ENCODE data around the gene ASMT.
"Not testable (repeated sequence)": the region's sequence is repeated elsewhere in the genome, so short reads cannot be mapped to it uniquely, and the experiment has no call there.

Gene ASMT

DNA sequence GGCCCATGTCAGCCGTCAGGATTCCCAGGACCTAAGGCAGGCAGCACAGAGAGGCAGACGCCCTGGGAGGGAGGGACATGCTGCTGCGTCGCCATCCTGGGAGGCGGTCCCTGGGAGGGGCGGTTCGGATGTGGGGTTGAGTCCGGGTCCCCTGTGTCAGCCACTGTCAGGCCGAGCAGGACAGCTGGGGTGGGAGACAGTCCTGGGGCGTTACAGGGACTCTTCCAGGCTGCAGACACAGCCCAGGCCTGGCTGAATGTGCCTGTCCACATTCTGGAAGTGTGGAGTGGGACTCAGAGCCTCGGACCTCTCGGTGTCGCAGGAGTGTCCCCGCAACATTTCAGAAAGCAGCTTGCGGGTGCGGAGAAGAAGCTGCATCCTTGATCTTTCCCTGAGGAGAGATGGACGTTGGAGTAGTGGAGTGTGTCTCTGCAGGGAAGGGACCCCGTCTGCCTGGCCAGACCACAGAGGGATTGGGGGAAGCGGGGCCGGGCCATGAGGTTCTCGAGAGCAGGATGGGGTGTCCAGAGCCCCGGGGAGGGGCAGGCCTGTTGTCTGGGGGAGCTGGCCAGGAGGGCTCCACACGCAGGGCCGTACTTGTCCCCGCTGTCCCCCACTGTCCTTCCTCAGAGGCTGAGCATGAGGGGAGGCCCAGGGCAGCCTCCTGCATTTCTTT is 17.4 kb upstream of the ASMT start:
- no peak for DNase-seq (ENCODE audit: low spot score)

DNA sequence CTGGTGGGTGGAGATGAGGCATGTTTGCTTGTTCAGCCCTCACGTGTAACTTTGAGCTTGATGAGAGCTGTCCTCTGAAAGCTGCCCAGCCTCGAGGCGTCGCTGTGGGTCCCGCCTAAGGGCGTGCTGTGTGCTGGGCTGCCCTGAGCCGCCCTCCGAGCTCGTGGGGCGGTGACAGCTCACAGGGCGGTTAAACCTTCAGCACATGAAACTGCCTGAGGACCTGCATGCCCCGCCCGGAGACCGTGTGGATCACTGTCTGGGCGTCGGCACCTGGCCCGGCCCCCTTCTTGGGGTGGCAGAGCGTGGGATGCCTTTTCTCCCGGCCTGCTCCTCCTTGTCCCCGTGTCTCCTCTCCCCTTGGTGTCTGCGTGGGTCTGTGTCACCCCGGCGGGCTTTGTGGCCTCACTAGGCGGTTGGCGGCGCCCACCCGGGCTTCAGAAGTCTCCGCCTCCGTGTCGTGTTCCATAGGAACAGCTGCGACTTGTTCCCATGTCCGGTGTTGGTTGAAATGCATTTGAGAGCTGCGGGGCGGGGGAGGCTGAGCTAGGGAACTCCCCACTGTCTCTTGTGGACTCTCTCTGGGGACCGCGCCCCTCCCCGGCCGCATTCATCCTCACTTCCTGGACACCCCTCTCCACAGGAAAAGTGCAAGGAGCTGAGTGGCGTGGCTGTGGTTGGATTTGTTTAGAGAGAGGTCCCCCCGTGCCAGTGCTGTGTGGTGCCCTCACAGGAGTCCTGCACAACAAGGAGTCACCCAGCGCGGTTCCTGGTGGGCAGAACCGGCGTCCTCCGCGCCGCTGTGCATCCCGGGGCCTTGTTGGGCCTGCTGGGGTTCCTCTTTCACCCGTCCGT is 16.6 kb upstream of the ASMT start:
- no peak for DNase-seq (ENCODE audit: low spot score)

DNA sequence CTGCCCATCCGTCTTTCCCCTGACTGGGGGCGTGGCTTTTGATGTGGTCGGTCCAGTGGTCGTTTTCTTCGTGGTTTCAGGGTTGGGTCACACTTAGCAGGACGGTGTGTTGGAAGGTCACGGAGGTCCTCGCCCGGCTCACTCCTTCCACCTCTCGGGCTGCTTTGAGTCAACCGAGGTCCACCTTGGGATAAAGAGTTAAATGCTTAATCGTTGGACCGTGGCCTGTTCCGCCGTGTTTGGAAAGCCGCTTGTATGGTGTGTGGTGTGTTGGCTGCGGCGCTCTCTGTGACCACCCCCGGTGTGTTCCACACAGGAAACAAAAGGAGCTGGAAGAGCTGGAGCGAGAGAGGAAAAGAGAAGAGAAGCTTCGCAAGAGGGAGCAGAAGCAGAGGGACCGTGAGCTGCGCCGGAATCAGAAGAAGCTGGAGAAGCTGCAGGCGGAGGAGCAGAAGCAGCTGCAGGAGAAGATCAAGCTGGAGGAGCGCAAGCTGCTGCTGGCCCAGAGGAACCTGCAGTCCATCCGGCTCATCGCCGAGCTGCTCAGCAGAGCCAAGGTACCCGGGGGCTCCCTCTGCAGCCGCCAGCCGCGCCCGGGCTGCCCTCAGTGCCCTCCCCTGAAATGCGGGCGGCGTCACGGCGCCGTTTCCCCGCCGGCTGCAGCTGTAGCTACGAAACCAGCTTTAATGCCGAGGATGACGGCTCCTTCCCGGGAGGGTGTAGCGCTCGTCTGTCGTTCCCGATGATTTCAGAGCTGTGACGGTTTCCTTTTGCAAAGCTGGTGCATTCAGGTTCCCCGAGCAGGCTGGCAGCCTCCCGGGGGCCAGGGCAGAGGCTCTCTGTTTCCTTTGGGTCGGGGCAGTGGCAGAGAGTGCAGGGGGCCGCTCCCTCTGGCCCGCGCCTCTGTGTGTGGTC is 15.7 kb upstream of the ASMT start:
- DNase-seq (ENCODE audit: low spot score): no peak

DNA sequence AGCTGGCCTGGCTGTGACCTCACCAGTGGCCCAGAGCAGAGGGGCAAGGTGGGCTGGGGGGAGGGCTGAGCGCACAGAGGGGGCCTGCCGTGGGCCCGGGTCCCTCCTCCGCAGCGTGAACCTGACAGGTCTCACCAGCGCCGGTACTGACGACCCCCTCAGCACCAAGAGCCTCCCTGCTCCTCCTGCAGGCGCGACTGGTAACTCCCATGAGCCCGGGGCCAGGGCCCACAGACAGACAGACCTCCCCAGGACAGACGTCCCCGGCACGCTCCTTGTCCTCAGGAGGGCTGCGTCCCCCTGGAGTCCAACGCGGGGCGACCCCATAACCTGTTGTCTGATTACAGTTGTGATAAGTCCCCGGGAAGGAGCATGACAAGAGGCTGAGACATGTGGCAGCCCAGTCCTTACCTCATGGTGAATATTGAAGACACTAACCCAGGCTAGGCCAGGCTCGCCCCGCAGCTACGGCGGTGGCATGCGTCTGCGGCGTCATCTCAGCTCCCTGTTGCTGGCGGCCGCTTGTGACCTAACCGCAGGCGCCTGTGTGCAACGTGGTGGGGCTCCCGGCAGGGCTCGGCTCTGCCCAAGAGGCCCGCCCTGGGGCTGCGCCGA is 15.0 kb upstream of the ASMT start:
- no peak for DNase-seq (ENCODE audit: low spot score)

DNA sequence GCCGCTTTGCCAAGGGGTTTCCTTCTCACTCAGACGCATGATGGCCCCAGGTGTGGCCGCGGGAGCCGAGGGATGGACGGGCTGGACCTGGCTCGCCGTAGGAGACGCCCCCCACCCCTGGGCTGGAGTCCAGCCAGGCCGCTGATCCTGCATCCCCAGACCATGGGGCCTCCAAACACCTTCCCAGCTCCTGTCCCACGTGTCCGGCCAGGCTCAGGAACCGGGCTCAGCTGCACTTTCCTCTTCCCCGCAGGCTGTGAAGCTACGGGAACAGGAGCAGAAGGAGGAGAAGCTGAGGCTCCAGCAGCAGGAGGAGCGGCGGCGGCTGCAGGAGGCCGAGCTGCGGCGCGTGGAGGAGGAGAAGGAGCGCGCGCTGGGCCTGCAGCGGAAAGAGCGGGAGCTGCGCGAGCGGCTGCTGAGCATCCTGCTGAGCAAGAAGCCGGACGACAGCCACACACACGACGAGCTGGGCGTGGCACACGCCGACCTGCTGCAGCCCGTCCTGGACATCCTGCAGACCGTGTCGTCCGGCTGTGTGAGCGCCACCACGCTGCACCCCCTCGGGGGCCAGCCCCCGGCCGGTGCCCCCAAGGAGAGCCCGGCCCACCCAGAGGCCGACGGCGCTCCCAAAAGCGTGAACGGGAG is 14.3 kb upstream of the ASMT start:
- no peak for DNase-seq (ENCODE audit: low spot score)

DNA sequence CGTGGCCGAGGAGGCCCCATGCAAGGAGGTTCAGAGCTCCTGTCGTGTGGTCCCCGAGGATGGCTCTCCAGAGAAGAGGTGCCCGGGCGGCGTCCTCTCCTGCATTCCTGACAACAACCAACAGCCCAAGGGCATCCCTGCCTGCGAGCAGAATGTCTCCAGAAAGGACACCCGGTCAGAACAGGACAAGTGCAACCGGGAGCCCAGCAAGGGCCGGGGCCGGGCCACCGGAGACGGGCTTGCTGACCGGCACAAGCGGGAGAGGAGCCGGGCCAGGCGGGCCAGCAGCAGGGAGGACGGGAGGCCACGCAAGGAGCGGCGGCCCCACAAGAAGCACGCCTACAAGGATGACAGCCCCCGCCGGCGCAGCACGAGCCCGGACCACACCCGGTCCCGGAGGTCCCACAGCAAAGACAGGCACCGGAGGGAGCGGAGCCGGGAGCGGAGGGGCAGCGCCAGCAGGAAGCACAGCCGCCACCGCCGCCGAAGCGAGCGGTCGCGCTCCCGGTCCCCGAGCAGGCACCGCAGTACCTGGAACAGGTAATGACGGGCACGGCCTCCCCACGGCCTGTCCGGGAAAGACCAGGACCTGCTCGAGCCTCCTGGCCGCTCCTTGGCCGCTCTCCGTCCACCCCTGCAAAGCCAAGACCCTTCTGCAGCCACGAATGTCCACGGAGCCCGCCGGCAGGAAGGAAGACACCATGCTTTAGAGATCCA is 13.7 kb upstream of the ASMT start:
- no peak for DNase-seq (ENCODE audit: low spot score)

DNA sequence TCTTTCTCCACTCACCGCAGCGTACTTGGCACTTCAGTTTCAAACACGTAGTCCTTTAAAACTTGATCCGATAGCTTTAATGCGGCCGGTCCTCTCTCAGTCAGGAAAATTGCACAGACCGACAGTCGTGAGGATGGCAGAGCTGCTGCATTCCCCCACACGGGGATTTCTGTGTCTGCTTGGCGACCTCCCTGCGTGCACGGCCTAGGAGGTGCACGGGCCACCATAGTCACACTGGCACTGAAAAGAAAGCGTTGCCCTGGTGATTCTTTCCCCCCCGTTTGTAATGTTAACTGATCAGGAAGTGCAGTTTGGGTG is 13.1 kb upstream of the ASMT start:
- no peak for DNase-seq (ENCODE audit: low spot score)

DNA sequence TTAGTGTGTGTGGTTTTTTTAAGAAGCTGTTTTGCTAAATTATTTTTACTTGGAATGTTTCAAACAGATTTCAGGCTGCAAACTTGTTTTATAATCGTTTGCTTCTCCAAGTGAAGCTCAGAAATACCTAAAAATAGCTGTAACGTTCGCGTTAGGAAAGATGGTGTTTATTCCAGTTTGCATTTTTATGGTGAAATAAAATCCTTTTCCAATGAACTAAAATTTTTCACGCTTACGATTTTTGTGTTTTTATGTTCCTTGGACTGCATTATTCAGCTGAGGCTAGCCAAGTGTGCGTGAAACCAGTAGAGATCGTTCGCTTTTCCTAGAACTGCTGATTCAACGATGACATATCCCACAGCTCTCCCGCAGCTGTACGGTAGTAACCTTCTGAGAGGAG is 12.6 kb upstream of the ASMT start:
- no peak for DNase-seq (ENCODE audit: low spot score)

DNA sequence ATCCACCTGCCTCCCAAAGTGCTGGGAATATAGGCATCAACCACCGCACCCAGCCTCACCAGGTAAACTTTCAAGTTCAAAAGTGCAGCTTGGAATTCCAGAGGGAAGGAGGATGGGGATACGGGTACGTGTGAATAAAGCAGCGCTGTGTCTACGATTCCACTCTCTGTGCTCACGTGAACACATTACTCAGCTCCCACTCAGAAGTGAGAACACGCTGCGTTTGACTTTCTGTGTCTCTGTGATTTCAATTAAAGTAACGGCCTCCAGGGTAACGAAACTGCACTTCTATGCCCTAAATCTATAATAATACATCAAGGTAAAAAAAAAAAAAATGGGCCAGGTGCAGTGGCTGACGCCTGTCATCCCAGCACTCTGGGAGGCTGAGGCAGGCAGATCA is 8.4 kb upstream of the ASMT start:
- DNase-seq (ENCODE audit: low spot score): no peak

DNA sequence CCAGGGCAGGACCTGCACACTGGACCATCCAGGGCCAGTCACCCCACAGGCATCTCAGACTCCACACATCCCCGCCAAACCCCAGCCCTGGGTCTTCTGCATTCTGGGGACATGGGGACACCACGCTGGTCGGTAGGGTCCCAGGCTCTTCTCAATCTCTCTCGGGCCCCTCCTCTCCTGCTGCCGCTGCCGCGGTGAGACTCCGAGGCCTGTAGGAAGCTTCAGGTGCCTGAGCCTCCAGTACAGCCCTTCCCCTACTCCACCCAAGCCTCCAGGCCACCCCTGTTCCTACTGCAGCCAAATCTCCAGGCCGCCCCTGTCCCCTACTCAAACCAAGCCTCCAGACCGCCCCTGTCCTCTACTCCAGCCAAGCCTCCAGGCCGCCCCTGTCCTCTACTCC is 5.5 kb upstream of the ASMT start:
- DNase-seq (ENCODE audit: low spot score): no peak

DNA sequence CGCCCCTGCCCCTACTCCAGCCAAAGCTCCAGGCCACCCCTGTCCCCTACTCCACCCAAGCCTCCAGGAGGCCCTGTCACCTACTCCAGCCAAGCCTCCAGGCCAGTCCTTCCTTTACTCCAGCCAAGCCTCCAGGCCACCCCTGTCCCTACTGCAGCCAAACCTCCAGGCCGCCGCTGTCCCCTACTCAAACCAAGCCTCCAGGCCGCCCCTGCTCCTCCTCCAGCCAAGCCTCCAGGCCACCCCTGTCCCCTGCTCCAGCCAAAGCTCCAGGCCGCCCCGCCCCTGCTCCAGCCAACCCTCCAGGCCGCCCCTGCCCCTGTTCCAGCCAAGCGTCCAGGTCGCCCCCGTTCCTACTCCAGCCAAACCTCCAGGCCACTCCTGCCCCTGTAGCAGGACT is 5.1 kb upstream of the ASMT start:
- no peak for DNase-seq (ENCODE audit: low spot score)

DNA sequence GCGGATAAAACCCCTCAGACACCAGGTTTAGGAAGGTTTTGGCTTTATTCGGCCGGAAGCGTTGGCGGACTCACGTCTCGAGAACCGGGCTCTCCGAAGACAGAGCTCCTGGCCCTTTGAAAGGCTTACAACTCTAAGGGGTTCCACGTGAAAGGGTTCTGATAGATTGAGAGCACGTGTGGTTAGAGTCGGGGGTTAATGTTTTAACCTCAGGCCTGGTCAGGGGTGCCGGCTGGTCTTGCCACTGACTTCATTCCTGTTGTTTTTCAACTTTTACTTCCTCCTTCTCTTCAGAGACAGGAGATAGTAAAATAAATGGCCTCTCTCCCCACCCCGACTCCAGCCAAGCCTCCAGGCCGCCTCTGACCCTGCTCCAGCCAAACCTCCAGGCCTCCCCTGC is 4.7 kb upstream of the ASMT start:
- no peak for DNase-seq (ENCODE audit: low spot score)

DNA sequence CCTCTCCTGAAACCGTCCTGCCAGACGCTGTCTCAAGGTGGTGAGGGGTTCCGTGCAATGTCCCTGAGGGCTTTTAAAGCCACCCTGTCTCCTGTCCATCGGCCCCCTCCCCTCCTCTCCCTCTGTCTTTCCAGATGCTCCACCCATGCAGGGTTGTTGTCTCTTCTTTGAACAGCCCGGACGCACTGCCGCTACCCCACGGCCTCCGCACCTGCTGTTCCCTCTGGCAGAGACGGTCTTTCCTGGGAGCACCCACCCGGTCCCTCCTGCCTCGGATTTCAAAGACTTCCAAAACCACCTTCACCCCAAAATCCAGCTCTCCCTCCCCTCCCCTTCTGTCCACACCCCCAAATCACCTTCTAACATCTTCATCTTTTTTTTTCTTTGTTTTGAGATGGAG is 4.1 kb upstream of the ASMT start:
- no peak for DNase-seq (ENCODE audit: low spot score)

DNA sequence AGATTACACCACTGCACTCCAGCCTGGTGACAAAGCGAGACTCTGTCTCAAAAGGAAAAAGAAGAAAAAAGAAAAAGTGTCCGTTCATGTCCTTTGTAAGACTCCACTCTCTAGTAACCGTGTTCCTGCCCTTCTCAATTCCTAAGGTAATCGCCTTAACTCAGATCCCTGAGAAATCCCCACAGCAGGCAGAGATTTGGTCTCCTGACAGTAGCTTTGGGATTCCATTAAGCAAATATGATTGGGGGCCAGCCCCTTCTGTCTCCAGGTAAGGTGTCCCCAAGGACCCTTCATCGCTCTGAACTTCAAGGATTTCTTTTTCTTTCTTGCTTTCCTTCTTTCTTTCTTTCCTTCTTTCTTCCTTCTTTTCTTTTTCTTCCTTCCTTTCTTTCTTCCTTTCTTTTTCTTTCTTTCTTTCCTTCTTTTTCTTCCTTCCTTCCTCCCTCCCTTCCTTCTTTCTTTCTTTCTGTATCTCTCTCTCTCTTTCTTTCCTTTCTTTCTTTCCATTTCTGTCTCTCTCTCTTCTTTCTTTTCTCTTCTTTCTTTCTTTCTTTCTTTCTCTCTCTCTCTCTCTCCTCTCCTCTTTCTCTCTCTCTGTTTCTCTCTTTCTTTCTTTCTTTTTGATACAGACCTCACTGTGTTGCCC is 2.1 kb upstream of the ASMT start:
- no peak for DNase-seq (ENCODE audit: low spot score)

DNA sequence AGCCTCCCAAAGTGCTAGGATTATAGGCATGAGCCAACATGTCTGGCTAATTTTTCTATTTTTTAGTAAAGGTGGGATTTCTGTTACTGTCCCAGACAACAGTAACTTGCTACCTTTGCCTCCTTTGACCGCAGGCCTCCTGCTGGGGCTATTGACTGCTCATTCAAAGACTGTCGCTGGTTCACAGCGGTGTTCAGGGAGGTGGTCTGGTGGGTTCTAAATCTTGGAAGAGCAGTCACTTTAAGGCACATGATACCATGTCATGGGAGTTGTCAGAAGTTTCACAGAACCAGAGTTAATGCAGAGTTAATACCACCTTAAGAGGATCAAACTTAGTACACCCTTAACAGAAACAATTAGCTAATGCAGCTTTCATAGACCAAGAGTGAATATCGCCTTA is 3.8 kb downstream of the ASMT start:
- no peak for DNase-seq (ENCODE audit: low spot score)

DNA sequence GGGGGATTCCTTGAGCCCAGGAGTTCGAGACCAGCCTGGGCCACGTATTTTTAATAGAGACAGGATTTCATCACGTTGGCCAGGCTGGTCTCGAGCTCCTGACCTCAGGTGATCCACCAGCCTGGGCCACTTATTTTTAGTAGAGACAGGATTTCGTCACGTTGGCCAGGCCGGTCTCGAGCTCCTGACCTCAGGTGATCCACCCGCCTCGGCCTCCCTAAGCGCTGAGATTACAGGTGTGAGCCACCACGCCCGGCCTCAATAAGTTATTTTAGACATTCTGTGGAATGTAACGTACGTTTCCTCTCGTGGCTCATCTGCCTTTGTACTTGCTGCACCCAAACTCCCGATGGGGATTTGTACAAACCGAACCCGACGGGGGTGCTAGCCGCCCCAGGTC is 8.8 kb downstream of the ASMT start:
- DNase-seq (ENCODE audit: low spot score): no peak

DNA sequence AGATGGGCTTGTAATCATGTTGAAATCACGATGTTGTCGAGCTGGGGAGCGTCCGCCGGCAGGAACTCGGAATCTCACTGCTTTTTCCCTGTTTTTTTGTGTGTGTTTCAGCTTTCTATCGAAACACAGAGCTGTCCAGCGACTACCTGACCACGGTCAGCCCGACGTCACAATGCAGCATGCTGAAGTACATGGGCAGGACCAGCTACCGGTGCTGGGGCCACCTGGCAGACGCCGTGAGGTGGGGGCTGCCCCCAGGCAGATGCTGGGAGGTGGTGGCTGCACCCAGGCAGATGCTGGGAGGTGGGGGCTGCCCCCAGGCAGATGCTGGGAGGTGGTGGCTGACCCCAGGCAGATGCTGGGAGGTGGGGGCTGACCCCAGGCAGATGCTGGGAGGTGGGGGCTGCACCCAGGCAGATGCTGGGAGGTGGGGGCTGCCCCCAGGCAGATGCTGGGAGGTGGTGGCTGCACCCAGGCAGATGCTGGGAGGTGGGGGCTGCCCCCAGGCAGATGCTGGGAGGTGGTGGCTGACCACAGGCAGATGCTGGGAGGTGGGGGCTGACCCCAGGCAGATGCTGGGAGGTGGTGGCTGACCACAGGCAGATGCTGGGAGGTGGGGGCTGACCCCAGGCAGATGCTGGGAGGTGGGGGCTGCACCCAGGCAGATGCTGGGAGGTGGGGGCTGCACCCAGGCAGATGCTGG is 9.4 kb downstream of the ASMT start:
- DNase-seq (ENCODE audit: low spot score): not testable (repeated sequence)

DNA sequence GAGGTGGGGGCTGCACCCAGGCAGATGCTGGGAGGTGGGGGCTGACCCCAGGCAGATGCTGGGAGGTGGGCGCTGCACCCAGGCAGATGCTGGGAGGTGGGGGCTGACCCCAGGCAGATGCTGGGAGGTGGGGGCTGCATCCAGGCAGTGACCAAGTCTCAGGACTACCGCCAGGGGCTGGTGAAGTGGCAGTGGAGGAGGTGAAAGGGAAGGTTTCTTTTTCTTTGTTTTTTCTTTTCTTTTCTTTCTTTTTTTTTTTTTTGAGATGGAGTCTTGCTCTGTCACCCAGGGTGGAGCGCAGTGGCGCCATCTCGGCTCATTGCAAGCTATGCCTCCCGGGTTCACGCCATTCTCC is 10.0 kb downstream of the ASMT start:
- not testable (repeated sequence) for DNase-seq (ENCODE audit: low spot score)

DNA sequence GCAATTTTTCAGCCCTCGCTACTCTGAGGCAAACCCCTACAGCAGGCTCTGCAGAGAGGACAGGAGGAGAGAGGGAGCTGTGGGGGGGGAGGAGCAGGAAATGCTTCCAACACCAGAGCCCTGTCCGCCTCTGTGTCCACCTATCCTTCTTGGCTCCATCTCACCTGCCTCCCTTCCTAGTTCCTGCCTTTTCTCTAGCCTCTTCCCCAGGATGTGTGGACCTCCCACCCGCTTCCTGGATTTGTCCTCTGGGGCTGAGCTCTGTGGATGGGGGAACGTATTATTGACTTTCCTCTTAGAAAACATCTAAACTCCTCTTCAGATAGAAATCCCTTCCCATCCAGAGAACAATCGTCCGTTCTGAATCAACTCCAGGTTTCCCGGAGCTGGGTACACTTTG is 14.4 kb downstream of the ASMT start:
- DNase-seq (ENCODE audit: low spot score): no peak

DNA sequence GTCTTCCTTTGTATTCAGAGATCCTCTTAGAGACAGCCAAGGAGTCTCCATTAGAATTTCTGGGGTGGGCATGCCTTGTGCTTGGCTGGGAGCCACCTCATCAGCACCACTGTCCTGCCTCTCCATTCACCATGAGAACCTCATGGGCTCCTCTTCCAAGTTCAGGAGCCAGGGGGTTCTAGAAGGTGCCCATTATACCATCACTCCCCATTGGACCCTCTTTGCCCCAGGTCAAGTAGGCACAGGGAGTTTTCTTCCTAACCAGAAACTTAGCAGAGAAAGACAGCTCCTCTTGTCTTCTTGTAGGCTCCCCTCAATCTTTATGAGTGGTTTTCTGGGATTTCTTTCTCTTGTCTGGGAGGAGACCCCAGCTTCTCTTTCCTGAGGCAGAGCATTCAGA is 31.1 kb downstream of the ASMT start:
- no peak for DNase-seq (ENCODE audit: low spot score)

Data from CD4-positive, alpha-beta T cell treated with Interleukin-6 at 100 ng/mL for 8 hours (primary cell).